Uterus (tissue), 2 donors: Measurements from ENCODE around the gene KCNS3.

Experiments used
- CTCF ChIP-seq, 4 experiments: fragments of 200-600 bp in 2 of 4; fragments of 450-650 bp in 2 of 4; sonication (generic) in 2 of 4; IDR thresholded peaks; one replicate each; pipeline ENCODE4 v1.5.1; 2016 to 2019; ENCODE audit warnings: antibody characterized with exemption in 4 of 4, mild to moderate bottlenecking in 2 of 4, moderate library complexity in 1 of 4
- POLR2A ChIP-seq, 2 donors: fragments of 450-650 bp; IDR thresholded peaks; one replicate each; pipeline ENCODE4 v1.6.1; 2016; ENCODE audit warnings: antibody characterized with exemption in 2 of 2, mild to moderate bottlenecking in 1 of 2, moderate library complexity in 1 of 2

- no peak for TF ChIP-seq CTCF (IDR thresholded peaks at IDR 0.05)
- no peak for TF ChIP-seq POLR2A (IDR thresholded peaks at IDR 0.05)
These were observed 56.9 kb downstream of the KCNS3 start for GRCh38 chr2:17935242-17935885.
